ENCODE data around the gene PRH2. TPM values are rescaled to one million over a fixed set of nuclear protein-coding genes. Genes with fewer than 3 reads are reported as not detected.

PRH2 gene
- total and polyA plus RNA-seq, 9 of the 15 experiments (the other 6 are each of a cell fraction or from before 2014, with no cell fraction given): 0.18 to 0.81 (median 0.24) TPM; not detected in 6

GRCh38 chr12:10941916-10942607 lies 13.0 kb downstream of the PRH2 start (continued):
- TF ChIP-seq FOXP4 (CRISPR knock-in tag; IDR thresholded peaks at IDR 0.05; ENCODE audit: borderline replicate concordance) (no peak), ZNF316 (IDR thresholded peaks at IDR 0.05) (peak; percentile 51), CUX1 (CRISPR knock-in tag; IDR thresholded peaks at IDR 0.05) (no peak), EHMT2 (IDR thresholded peaks at IDR 0.05) (no peak), MAFF (IDR thresholded peaks at IDR 0.05; ENCODE audit: low read length) (peak; percentile 15; the same call in 1 of the 2 replicates), TBL1XR1 (IDR thresholded peaks at IDR 0.05; ENCODE audit: low read length in 2 of 2) (no peak), GABPB1 (CRISPR knock-in tag; IDR thresholded peaks at IDR 0.05) (no peak), ZC3H4 (CRISPR knock-in tag; IDR thresholded peaks at IDR 0.05; ENCODE audit: borderline replicate concordance) (no peak)

All from K562 (cell line).